Spleen (tissue), 11 donors: Measurements from ENCODE around the gene RSAD1. TPM values are rescaled to one million over a fixed set of nuclear protein-coding genes. Genes with fewer than 3 reads are reported as not detected.
A peak's percentile ranks its signal among the peaks of the same experiment; 100 is the strongest.

Experiments used
- DNase-seq: peaks from one replicate; pipeline ENCODE4 v3.0.0-alpha.2; 2020
- H3K27ac ChIP-seq, 8 donors: fragments of 200-600 bp; sonication (generic) in 7 of 8; 1 replicate in 4 of 8; 2 replicates in 4 of 8; pipeline versions ENCODE4 v1.5.0 to v1.8.0; 2016 to 2021; ENCODE audit warnings: inconsistent platforms in 4 of 8, mild to moderate bottlenecking in 4 of 8, moderate library complexity in 1 of 8
- H3K27me3 ChIP-seq, 7 donors: fragments of 200-600 bp; sonication (generic) in 6 of 7; replicated peaks in 1 of 7; 1 replicate in 4 of 7; 2 replicates in 3 of 7; pipeline versions ENCODE4 v1.5.0 to v1.8.0; 2016 to 2021; ENCODE audit warnings: inconsistent platforms in 3 of 7, mild to moderate bottlenecking in 1 of 7
- H3K36me3 ChIP-seq, 6 donors: fragments of 200-600 bp; sonication (generic) in 5 of 6; 1 replicate in 4 of 6; 2 replicates in 2 of 6; pipeline versions ENCODE4 v1.5.0 to v1.8.0; 2016 to 2021; ENCODE audit warnings: inconsistent platforms in 2 of 6
- H3K4me1 ChIP-seq, 6 donors: fragments of 200-600 bp; sonication (generic) in 5 of 6; 1 replicate in 3 of 6; 2 replicates in 3 of 6; pipeline versions ENCODE4 v1.5.0 to v1.8.0; 2016 to 2021; ENCODE audit warnings: inconsistent platforms in 3 of 6
- H3K4me3 ChIP-seq, 8 donors: fragments of 200-600 bp; sonication (generic) in 7 of 8; 1 replicate in 4 of 8; 2 replicates in 4 of 8; pipeline versions ENCODE4 v1.5.0 to v1.8.0; 2016 to 2021; ENCODE audit warnings: inconsistent platforms in 4 of 8, mild to moderate bottlenecking in 4 of 8, moderate library complexity in 2 of 8
- H3K9me3 ChIP-seq, 8 donors: fragments of 200-600 bp; sonication (generic) in 7 of 8; 1 replicate in 4 of 8; 2 replicates in 4 of 8; pipeline versions ENCODE4 v1.5.0 to v1.8.0; 2016 to 2021; ENCODE audit warnings: inconsistent platforms in 4 of 8
- POLR2A ChIP-seq, 3 donors: fragments of 450-650 bp; IDR thresholded peaks; one replicate each; pipeline ENCODE4 v1.5.1; 2017; ENCODE audit warnings: antibody characterized with exemption in 3 of 3, mild to moderate bottlenecking in 1 of 3
- POLR2AphosphoS5 ChIP-seq, 3 donors: sonication (generic); formaldehyde crosslinking; IDR thresholded peaks; one replicate each; pipeline ENCODE4 v1.5.1; 2017; ENCODE audit warnings: antibody characterized with exemption in 3 of 3
- whole genome bisulfite sequencing, 5 donors: extraction: QIAGEN DNeasy Blood & Tissue Kit in 3 of 5; methylation state at CpG; one replicate each; pipeline versions ENCODE4 v1.1.5 to v1.1.7; 2013 to 2018; 5-methylcytosine and 5-hydroxymethylcytosine counted together
- intact Hi-C: fragments of 100-400 bp; cut with DNase I; formaldehyde crosslinking; loops from one replicate; pipeline ENCODE4 v1.15.0; 2023; ENCODE audit warnings: low total_unique reads
- polyA plus RNA-seq, 3 donors: library from polyadenylated mRNA; stranded (reverse); fragments of 200-250 nt; gene quantifications; one replicate each; pipeline ENCODE4 v1.2.1, GENCODE V29; 2013
- total RNA-seq, 7 donors: library from RNA; depleted of rRNA in 3 of 7; stranded (reverse); fragments of >200 nt in 3 of 7; fragmentation: NEBNext Ultra II Directional in 4 of 7; extraction: Animal tissue kit (Norgen Biotek cat#: 25700) in 4 of 7; gene quantifications; one replicate each; pipeline versions ENCODE4 v1.1.0 to v1.2.1, GENCODE V29; 2016 to 2021
- TF ChIP-seq, protein P1 (sequence below), 11 experiments: fragments of 200-600 bp in 7 of 11; fragments of 450-650 bp in 4 of 11; sonication (generic) in 4 of 11; IDR thresholded peaks in 8 of 11; conservative IDR thresholded peaks in 3 of 11; 1 replicate in 7 of 11; 2 replicates in 4 of 11; pipeline versions ENCODE4 v1.4.0 to v1.8.0; 2016 to 2021; ENCODE audit warnings: antibody characterized with exemption in 11 of 11, inconsistent platforms in 4 of 11, mild to moderate bottlenecking in 1 of 11
- donor health status: healthy with polysubstance abuse.
- donor health status: DM: no; HTN: no; CAD: no; lungs with moderate emphysema.
- donor health status: DM: no; HTN: no; CAD: no.
- donor health status: Bipolar disorder and iron deficiency.
- donor health status: healthy.
- donor health status: DM: no; HTN: no; CAD: no.
- donor health status: DM: yes; HTN: yes; CAD: no.

RSAD1 gene
- total and polyA plus RNA-seq, 10 donors: 24.1 to 56.2 (median 38.8) TPM

DNA sequence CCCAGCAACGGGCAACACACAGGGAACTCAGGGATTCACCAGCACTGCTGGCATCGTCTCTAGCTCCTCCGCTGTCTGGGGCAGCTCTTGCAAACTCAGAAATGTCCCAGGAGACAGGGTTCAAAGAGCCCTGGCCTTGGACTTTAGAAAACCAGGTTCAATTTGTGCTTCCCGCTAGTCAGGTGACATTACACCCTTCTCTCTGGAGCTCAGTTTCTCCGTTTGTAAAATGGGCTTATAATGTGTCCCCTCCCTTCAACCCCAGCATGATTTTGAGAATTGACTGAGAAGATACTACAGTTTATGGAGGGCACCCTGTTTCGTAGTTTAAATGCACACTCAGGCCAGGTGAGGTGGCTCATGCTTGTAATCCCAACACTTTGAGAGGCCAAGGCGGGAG lies 27.6 kb downstream of the RSAD1 start:
- peak; percentile 49 for DNase-seq
- Histone ChIP-seq H3K36me3 (no peaks in the 10 kb centered on the region), H3K4me3 (no peak overlapping the region), H3K9me3 (no peaks in the 10 kb centered on the region), H3K4me1 (peaks cover 0 to 22% (median 13%) of the 10 kb centered on the region in 6 donors), H3K27ac (no peak overlapping the region), H3K27me3 (peaks cover 0 to 14% (median 0%) of the 10 kb centered on the region in 7 donors)
- no peak for TF ChIP-seq POLR2A (IDR thresholded peaks at IDR 0.05)
- TF ChIP-seq, protein P1, sequence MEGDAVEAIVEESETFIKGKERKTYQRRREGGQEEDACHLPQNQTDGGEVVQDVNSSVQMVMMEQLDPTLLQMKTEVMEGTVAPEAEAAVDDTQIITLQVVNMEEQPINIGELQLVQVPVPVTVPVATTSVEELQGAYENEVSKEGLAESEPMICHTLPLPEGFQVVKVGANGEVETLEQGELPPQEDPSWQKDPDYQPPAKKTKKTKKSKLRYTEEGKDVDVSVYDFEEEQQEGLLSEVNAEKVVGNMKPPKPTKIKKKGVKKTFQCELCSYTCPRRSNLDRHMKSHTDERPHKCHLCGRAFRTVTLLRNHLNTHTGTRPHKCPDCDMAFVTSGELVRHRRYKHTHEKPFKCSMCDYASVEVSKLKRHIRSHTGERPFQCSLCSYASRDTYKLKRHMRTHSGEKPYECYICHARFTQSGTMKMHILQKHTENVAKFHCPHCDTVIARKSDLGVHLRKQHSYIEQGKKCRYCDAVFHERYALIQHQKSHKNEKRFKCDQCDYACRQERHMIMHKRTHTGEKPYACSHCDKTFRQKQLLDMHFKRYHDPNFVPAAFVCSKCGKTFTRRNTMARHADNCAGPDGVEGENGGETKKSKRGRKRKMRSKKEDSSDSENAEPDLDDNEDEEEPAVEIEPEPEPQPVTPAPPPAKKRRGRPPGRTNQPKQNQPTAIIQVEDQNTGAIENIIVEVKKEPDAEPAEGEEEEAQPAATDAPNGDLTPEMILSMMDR (IDR thresholded peaks at IDR 0.05 in 8 of 11, conservative IDR thresholded peaks at IDR 0.05 in 3 of 11): no peak
- 76 to 83% (median 81%) methylated on average over 7 of the region's 7 CpGs for WGBS, 5 donors
- intact Hi-C loops: no loop called here

DNA sequence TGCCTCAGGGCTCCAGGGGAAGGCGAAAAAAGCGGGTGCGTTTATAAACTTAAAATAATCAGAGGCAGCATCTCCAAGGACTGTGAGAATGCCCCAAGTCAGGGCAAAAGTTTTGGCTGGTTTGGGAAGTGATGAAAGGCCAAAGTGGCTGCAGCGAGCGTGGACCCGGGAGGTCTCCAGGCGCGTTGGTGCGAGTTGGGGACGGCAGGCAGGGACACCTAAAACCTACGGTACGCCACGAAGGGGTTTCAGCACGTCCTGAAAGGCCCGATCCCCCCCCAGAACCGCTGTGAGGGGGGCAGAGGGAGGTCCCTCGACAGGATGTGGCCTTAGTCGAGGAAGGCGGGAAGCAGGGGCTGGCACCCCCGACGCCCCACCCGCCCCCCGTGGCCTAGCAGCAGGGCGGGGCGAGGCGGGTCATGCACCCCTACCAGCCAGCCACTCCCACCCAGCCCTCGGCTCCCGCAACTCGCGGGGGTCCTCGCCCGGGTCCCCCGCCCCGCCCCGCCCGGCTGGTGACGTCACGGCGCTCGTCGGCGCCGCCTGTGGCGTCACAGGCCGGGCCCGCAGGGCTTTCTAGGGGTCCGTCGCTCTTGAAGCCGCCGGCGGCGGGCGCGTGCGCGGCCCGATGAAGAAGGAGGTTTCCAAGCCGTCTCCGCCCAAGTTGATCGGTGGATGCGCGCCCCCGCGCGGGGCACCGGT lies 29.4 kb downstream of the RSAD1 start, which contains the start of gene MYCBPAP:
MYCBPAP (plus strand) TSS at position 569 of the 702 bp plus-strand sequence. CDS start 236 bp downstream, outside the sequence.
- peak within 1 kb of the TSS; percentile 42 to 84 (median 62) for H3K4me3 ChIP-seq
- WGBS, 5 donors: 8 to 21% (median 17%) methylated on average over 12 to 66 of the region's 66 CpGs
- intact Hi-C loops: no loop called here
- H3K27me3 ChIP-seq: peaks cover 0 to 14% (median 0%) of the 10 kb centered on the region in 7 donors
- H3K9me3 ChIP-seq: no peaks in the 10 kb centered on the region
- H3K36me3 ChIP-seq: no peaks in the 10 kb centered on the region
- peaks cover 0 to 22% (median 13%) of the 10 kb centered on the region in 6 donors for H3K4me1 ChIP-seq
- peak; percentile 32 to 78 (median 75) for TF ChIP-seq POLR2AphosphoS5 (IDR thresholded peaks at IDR 0.05)
- TF ChIP-seq, protein P1 (IDR thresholded peaks at IDR 0.05 in 8 of 11, conservative IDR thresholded peaks at IDR 0.05 in 3 of 11): peak in 5 of 11 experiments; percentile 19 to 41 (median 23)
- TF ChIP-seq POLR2A (IDR thresholded peaks at IDR 0.05): no peak
- DNase-seq: peak; percentile 93
- peak within 1 kb of the TSS in 7 of 8 donors; percentile 65 to 87 (median 80) for H3K27ac ChIP-seq

DNA sequence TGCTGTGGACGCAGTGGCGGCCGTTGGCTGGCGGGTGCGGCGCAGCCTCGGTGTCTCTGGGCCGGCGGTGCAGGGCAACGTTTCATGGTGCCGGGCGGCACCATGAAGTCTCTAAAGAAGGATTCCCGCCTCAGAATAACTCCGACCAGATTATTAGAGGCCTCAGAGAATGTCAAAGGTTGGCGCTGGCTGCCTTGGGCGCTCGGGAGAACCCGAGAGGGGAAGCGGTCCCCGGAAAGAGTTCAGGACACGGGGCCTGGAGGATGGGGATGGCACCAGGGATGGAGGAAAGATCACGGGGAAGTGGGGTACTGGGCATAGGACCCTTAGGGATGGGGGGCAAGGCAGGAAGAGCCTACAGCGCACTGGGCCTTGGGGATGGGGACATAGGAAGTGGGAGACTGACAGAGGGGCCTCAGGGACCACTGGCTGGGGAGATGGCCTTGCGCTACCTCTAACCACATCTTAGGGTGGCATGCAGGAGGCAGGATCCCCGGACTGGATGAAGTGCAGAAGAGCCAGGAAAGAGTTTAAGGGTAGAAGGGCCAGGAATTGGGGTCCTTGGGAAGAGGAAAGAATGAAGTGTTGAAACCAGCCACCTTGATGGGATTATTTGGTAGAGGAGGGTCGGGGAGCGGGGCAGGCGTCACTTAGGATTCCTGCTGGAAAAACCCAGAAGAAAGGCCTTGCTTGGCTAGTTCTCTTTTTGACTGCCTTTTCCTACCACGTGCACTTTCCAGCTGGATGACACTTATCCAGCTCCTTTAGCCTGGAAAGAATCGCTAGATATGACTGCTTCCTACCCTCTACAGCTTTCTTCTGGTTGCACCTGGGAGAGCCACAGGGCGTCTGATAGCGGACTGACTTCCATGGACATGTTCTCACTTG lies 30.2 kb downstream of the RSAD1 start:
- TF ChIP-seq, protein P1 (IDR thresholded peaks at IDR 0.05 in 8 of 11, conservative IDR thresholded peaks at IDR 0.05 in 3 of 11): no peak
- TF ChIP-seq POLR2AphosphoS5 (IDR thresholded peaks at IDR 0.05) (no peak), POLR2A (IDR thresholded peaks at IDR 0.05) (no peak)
- H3K4me3 ChIP-seq: peak overlapping the region; percentile 42 to 84 (median 62)
- no peaks in the 10 kb centered on the region for H3K36me3 ChIP-seq
- H3K27ac ChIP-seq: peak overlapping the region in 7 of 8 donors; percentile 65 to 87 (median 80)
- WGBS, 5 donors: 26 to 49% (median 34%) methylated on average over 18 to 32 of the region's 32 CpGs
- peaks cover 0 to 14% (median 0%) of the 10 kb centered on the region in 7 donors for H3K27me3 ChIP-seq
- H3K4me1 ChIP-seq: peaks cover 0 to 22% (median 13%) of the 10 kb centered on the region in 6 donors
- no peak for DNase-seq
- H3K9me3 ChIP-seq: no peaks in the 10 kb centered on the region
- intact Hi-C loops: no loop called here
